ENCODE results near the gene KCNIP4.

DNA sequence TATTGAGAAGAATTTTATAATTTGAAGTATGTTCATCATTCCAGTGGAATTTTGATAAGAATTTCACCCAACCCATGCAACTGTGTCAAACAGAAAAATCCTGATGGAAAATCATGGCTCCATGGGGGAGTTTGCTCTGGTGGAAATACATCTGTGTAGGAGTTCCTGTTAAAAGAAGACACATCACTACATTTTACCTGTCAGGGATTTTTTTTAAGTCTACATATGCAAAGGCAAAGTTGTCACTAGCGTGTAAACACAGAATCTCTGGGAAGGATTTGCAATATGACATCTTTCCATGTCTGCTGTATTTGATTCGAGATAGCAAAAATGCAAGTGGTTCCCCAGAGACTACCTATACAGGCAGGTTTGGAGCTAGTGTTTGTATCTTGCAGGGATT is 581.0 kb downstream of the KCNIP4 start:
- TF ChIP-seq, protein P1, sequence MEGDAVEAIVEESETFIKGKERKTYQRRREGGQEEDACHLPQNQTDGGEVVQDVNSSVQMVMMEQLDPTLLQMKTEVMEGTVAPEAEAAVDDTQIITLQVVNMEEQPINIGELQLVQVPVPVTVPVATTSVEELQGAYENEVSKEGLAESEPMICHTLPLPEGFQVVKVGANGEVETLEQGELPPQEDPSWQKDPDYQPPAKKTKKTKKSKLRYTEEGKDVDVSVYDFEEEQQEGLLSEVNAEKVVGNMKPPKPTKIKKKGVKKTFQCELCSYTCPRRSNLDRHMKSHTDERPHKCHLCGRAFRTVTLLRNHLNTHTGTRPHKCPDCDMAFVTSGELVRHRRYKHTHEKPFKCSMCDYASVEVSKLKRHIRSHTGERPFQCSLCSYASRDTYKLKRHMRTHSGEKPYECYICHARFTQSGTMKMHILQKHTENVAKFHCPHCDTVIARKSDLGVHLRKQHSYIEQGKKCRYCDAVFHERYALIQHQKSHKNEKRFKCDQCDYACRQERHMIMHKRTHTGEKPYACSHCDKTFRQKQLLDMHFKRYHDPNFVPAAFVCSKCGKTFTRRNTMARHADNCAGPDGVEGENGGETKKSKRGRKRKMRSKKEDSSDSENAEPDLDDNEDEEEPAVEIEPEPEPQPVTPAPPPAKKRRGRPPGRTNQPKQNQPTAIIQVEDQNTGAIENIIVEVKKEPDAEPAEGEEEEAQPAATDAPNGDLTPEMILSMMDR (IDR thresholded peaks at IDR 0.05) = no peak
- TF ChIP-seq POLR2A (IDR thresholded peaks at IDR 0.05) = no peak
